ENCODE measurements around the gene CTPS1.

Gene CTPS1

DNA sequence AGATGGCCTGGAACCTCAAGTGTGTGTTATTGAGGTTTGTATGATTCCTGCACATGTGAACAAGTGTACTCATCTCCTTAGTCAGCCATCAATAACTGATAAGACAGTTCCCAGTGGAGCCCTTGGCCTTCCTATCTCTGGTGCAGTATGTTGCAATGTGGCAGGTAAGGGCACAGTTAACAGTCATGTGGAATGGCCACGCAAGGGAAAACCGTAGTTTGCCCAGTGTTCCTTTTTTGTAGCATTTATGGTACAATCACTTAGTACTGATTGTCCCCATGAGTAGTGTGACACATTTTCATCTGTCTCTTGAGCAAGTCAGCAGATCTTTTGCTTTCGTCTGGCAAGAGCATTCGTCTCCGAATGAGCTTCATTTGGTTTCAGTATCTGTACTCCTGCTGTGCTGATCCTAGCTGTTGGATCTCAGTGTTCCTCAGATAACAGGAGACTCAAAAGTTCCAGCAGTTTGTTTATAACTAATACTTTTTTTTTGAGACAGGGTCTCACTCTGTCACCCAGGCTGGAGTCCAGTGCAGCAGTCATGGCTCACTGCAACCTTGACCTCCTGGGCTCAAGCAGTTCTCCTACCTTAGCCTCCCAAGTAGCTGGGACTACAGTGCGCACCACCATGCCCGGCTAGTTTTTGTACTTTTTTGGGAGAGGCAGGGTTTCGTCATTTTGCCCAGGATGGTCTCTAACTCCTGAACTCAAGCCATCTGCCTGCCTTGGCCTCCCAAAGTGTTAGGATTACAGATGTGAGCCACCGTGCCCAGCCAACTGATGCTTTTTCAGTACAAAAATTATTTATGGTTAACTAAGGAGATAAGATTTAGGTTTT is 8.2 kb downstream of the CTPS1 start:
- H3K18ac ChIP-seq (ENCODE audit: low read length) = no peak overlapping the region
- no peak overlapping the region for H4K5ac ChIP-seq (ENCODE audit: low read length)
- no peaks in the 10 kb centered on the region for H3K27me3 ChIP-seq (ENCODE audit: insufficient read depth, low read length, poor library complexity)
- no peak overlapping the region for H3K4me3 ChIP-seq (ENCODE audit: low read length)
- peaks cover 22% of the 10 kb centered on the region for H3K79me1 ChIP-seq (ENCODE audit: low read length)
- no peak overlapping the region for H2BK120ac ChIP-seq (ENCODE audit: low read depth, low read length)
- no peak overlapping the region for H3K4ac ChIP-seq (ENCODE audit: low read depth, low read length)
- peaks cover 26% of the 10 kb centered on the region for H3K36me3 ChIP-seq (ENCODE audit: control insufficient read depth, insufficient read depth, low read length)
- WGBS (ENCODE audit: extremely low coverage, insufficient coverage, low lambda C conversion rate) = no CpG with 5 or more reads among the region's 9 CpGs
- DNase-seq = no peak
- no peak overlapping the region for H2AK5ac ChIP-seq (ENCODE audit: low read length)
- H2BK15ac ChIP-seq (replicated peaks; ENCODE audit: low read depth) = no peak overlapping the region
- H3K4me2 ChIP-seq (ENCODE audit: low read length) = no peak overlapping the region
- H3K9ac ChIP-seq (ENCODE audit: low read length) = no peak overlapping the region
- no peak overlapping the region for H3K23ac ChIP-seq (ENCODE audit: low read length)
- no peak overlapping the region for H4K8ac ChIP-seq (ENCODE audit: low read depth, low read length)
- no peak overlapping the region for H3K27ac ChIP-seq (ENCODE audit: low read depth, low read length)
- H3K4me1 ChIP-seq (ENCODE audit: control insufficient read depth, low read depth, low read length) = peaks cover 1% of the 10 kb centered on the region
- H3K56ac ChIP-seq (ENCODE audit: low read length) = no peak overlapping the region
- peaks cover 17% of the 10 kb centered on the region for H3K79me2 ChIP-seq (ENCODE audit: control insufficient read depth, insufficient read depth, low read length)
- H2BK5ac ChIP-seq (ENCODE audit: low read length) = no peak overlapping the region

DNA sequence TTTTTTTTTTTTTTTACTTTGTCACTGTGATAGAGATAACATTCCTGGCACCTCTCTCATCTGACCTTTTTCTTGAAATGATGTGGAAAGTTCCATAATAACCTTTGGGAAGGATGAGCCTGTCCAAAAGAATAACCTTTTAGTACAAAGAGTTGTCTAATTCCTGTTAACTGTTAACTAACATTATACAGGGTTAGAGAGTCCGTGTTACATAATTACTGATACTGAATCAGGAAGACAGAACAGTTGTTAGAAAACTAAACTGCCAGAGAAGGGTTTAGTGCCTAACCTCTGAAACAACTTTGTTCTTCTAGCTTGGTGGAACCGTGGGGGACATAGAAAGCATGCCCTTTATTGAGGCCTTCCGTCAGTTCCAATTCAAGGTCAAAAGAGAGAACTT is 8.8 kb downstream of the CTPS1 start:
- Histone ChIP-seq H2BK120ac (ENCODE audit: low read depth, low read length) (no peak overlapping the region), H3K23ac (ENCODE audit: low read length) (no peak overlapping the region), H4K8ac (ENCODE audit: low read depth, low read length) (no peak overlapping the region), H3K4me1 (ENCODE audit: control insufficient read depth, low read depth, low read length) (peaks cover 1% of the 10 kb centered on the region), H3K4me2 (ENCODE audit: low read length) (no peak overlapping the region), H3K27ac (ENCODE audit: low read depth, low read length) (no peak overlapping the region), H3K9ac (ENCODE audit: low read length) (no peak overlapping the region), H2AK5ac (ENCODE audit: low read length) (no peak overlapping the region), H3K18ac (ENCODE audit: low read length) (no peak overlapping the region), H3K79me2 (ENCODE audit: control insufficient read depth, insufficient read depth, low read length) (peaks cover 11% of the 10 kb centered on the region), H3K79me1 (ENCODE audit: low read length) (peaks cover 18% of the 10 kb centered on the region), H2BK5ac (ENCODE audit: low read length) (no peak overlapping the region), H3K4me3 (ENCODE audit: low read length) (no peak overlapping the region), H4K5ac (ENCODE audit: low read length) (no peak overlapping the region), H3K56ac (ENCODE audit: low read length) (no peak overlapping the region), H3K36me3 (ENCODE audit: control insufficient read depth, insufficient read depth, low read length) (peaks cover 28% of the 10 kb centered on the region), H3K27me3 (ENCODE audit: insufficient read depth, low read length, poor library complexity) (no peaks in the 10 kb centered on the region), H2BK15ac (replicated peaks; ENCODE audit: low read depth) (no peak overlapping the region), H3K4ac (ENCODE audit: low read depth, low read length) (no peak overlapping the region)
- WGBS (ENCODE audit: extremely low coverage, insufficient coverage, low lambda C conversion rate) = no CpG with 5 or more reads among the region's 3 CpGs
- no peak for DNase-seq

DNA sequence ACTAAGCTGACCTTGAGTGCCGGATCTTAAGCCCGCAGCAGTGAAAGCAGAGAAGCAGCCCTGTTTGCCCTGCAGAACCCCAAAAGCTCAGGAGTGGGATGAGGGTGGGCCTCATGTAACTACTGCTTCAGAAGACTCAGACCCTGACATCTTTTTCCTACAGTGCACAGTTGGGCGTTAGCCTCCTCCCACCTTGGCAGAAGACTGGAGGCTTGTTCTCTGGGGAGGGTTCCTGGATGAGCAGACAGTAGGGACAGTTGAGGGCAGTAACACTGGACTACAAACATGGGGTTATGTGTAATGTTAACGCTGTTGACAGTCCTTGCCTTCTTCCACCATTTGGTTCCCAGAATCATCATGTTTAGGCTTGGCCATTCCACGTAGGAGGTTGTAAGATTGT is 9.6 kb downstream of the CTPS1 start:
- WGBS (ENCODE audit: extremely low coverage, insufficient coverage, low lambda C conversion rate) = no CpG with 5 or more reads among the region's 5 CpGs
- peaks cover 28% of the 10 kb centered on the region for H3K36me3 ChIP-seq (ENCODE audit: control insufficient read depth, insufficient read depth, low read length)

DNA sequence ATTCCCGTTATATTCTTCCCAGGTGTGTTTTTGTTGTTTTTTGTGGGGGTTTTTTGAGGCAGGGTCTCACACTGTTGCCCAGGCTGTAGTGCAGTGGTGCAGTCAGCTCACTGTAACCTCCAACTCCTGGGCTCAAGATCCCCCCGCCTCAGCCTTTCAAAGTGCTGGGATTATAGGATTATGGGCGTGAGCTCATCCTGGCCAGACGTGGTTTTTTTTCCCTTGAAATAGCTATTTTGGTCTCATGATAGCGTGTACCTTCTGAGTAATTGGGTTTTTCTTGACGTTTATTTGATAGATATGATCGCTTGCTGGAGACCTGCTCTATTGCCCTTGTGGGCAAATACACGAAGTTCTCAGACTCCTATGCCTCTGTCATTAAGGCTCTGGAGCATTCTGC is 17.6 kb downstream of the CTPS1 start:
- Histone ChIP-seq H2BK120ac (ENCODE audit: low read depth, low read length) (no peak overlapping the region), H2BK5ac (ENCODE audit: low read length) (no peak overlapping the region), H3K23ac (ENCODE audit: low read length) (no peak overlapping the region), H3K4me2 (ENCODE audit: low read length) (no peak overlapping the region), H2BK15ac (replicated peaks; ENCODE audit: low read depth) (no peak overlapping the region), H3K18ac (ENCODE audit: low read length) (no peak overlapping the region), H3K4me3 (ENCODE audit: low read length) (no peak overlapping the region), H3K79me1 (ENCODE audit: low read length) (peaks cover 8% of the 10 kb centered on the region), H3K79me2 (ENCODE audit: control insufficient read depth, insufficient read depth, low read length) (peaks cover 4% of the 10 kb centered on the region), H2AK5ac (ENCODE audit: low read length) (no peak overlapping the region), H3K4me1 (ENCODE audit: control insufficient read depth, low read depth, low read length) (no peaks in the 10 kb centered on the region), H4K5ac (ENCODE audit: low read length) (no peak overlapping the region), H3K36me3 (ENCODE audit: control insufficient read depth, insufficient read depth, low read length) (peaks cover 27% of the 10 kb centered on the region), H3K27ac (ENCODE audit: low read depth, low read length) (no peak overlapping the region), H3K9ac (ENCODE audit: low read length) (no peak overlapping the region), H3K56ac (ENCODE audit: low read length) (no peak overlapping the region), H3K4ac (ENCODE audit: low read depth, low read length) (no peak overlapping the region), H3K27me3 (ENCODE audit: insufficient read depth, low read length, poor library complexity) (no peaks in the 10 kb centered on the region), H4K8ac (ENCODE audit: low read depth, low read length) (no peak overlapping the region)
- no peak for DNase-seq
- WGBS (ENCODE audit: extremely low coverage, insufficient coverage, low lambda C conversion rate) = no CpG with 5 or more reads among the region's 8 CpGs

More for the DNA sequence above, 9.6 kb downstream of the CTPS1 start:
- no peak overlapping the region for H3K18ac ChIP-seq (ENCODE audit: low read length)
- DNase-seq = no peak
- H2BK5ac ChIP-seq (ENCODE audit: low read length) = no peak overlapping the region
- H4K5ac ChIP-seq (ENCODE audit: low read length) = no peak overlapping the region
- no peak overlapping the region for H2BK120ac ChIP-seq (ENCODE audit: low read depth, low read length)
- no peak overlapping the region for H3K56ac ChIP-seq (ENCODE audit: low read length)
- H3K79me1 ChIP-seq (ENCODE audit: low read length) = peaks cover 18% of the 10 kb centered on the region
- H3K27ac ChIP-seq (ENCODE audit: low read depth, low read length) = no peak overlapping the region
- H3K4ac ChIP-seq (ENCODE audit: low read depth, low read length) = no peak overlapping the region
- no peak overlapping the region for H3K9ac ChIP-seq (ENCODE audit: low read length)
- no peak overlapping the region for H3K23ac ChIP-seq (ENCODE audit: low read length)
- H3K79me2 ChIP-seq (ENCODE audit: control insufficient read depth, insufficient read depth, low read length) = peaks cover 6% of the 10 kb centered on the region
- H2AK5ac ChIP-seq (ENCODE audit: low read length) = no peak overlapping the region
- H3K4me1 ChIP-seq (ENCODE audit: control insufficient read depth, low read depth, low read length) = peaks cover 1% of the 10 kb centered on the region
- H4K8ac ChIP-seq (ENCODE audit: low read depth, low read length) = no peak overlapping the region
- H3K27me3 ChIP-seq (ENCODE audit: insufficient read depth, low read length, poor library complexity) = no peaks in the 10 kb centered on the region
- no peak overlapping the region for H3K4me2 ChIP-seq (ENCODE audit: low read length)
- no peak overlapping the region for H2BK15ac ChIP-seq (replicated peaks; ENCODE audit: low read depth)
- no peak overlapping the region for H3K4me3 ChIP-seq (ENCODE audit: low read length)

DNA sequence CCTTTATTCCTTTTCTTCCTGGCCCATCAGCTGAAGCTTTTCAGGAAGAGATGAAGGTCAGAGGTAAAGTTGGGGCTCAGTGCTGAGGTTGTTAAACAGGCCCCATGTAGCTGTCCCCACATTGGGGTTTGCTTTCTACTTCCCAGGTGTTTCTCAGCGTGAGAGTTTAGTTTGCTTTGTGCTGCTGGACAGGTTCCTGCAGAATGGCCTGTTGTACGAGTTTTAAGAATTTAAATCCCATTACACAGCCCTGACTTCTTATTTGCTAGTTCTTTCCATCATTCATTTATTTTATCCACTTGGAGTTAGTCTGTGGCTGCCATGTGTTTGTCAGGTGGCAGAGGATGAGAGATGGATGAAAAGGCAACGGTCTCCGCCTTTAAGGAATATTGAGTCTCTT is 19.2 kb downstream of the CTPS1 start:
- Histone ChIP-seq H3K36me3 (ENCODE audit: control insufficient read depth, insufficient read depth, low read length) (peaks cover 26% of the 10 kb centered on the region), H3K18ac (ENCODE audit: low read length) (no peak overlapping the region), H3K4me1 (ENCODE audit: control insufficient read depth, low read depth, low read length) (no peaks in the 10 kb centered on the region), H3K79me1 (ENCODE audit: low read length) (peaks cover 8% of the 10 kb centered on the region), H2AK5ac (ENCODE audit: low read length) (no peak overlapping the region), H3K4ac (ENCODE audit: low read depth, low read length) (no peak overlapping the region), H3K23ac (ENCODE audit: low read length) (no peak overlapping the region), H3K79me2 (ENCODE audit: control insufficient read depth, insufficient read depth, low read length) (peaks cover 4% of the 10 kb centered on the region), H3K27me3 (ENCODE audit: insufficient read depth, low read length, poor library complexity) (no peaks in the 10 kb centered on the region), H4K8ac (ENCODE audit: low read depth, low read length) (no peak overlapping the region), H3K56ac (ENCODE audit: low read length) (no peak overlapping the region), H2BK5ac (ENCODE audit: low read length) (no peak overlapping the region), H4K5ac (ENCODE audit: low read length) (no peak overlapping the region), H3K4me3 (ENCODE audit: low read length) (no peak overlapping the region), H3K9ac (ENCODE audit: low read length) (no peak overlapping the region), H3K4me2 (ENCODE audit: low read length) (no peak overlapping the region), H2BK120ac (ENCODE audit: low read depth, low read length) (no peak overlapping the region), H3K27ac (ENCODE audit: low read depth, low read length) (no peak overlapping the region), H2BK15ac (replicated peaks; ENCODE audit: low read depth) (no peak overlapping the region)
- WGBS (ENCODE audit: extremely low coverage, insufficient coverage, low lambda C conversion rate) = no CpG with 5 or more reads among the region's 4 CpGs
- no peak for DNase-seq

All from mesendoderm (in vitro differentiated cells).